IPS-18c (cell line): ENCODE measurements around the gene NMT1.
A peak's percentile ranks its signal among the peaks of the same experiment; 100 is the strongest.

ENCODE experiments used
- H3K4me3 ChIP-seq: 2 replicates; pipeline ENCODE4 v1.7.0; 2013; ENCODE audit warnings: low read depth, mild to moderate bottlenecking, low read length, moderate library complexity; ENCODE audit not compliant: insufficient read depth
- H3K9me3 ChIP-seq: one replicate; pipeline ENCODE4 v1.6.1; 2013; ENCODE audit warnings: mild to moderate bottlenecking, low read length, moderate library complexity; ENCODE audit not compliant: control insufficient read depth, insufficient read depth

NMT1 gene

GRCh38 chr17:45135192-45135977 is 74.3 kb downstream of the NMT1 start, which contains the start of gene ACBD4:
TSS of gene ACBD4 (plus strand) at chr17:45135687. CDS start at chr17:45136145, 458 bp downstream.
- H3K4me3 ChIP-seq: peak within 1 kb of the TSS; percentile 53
- H3K9me3 ChIP-seq: peaks cover 5% of the 10 kb centered on the region

- H3K4me3 ChIP-seq: peak overlapping the region; percentile 53
- H3K9me3 ChIP-seq: peaks cover 5% of the 10 kb centered on the region
Measured at GRCh38 chr17:45135978-45136791, 75.1 kb downstream of the NMT1 start.

GRCh38 chr17:45136846-45137560 is 75.9 kb downstream of the NMT1 start:
- no peak overlapping the region for H3K4me3 ChIP-seq
- H3K9me3 ChIP-seq: peaks cover 3% of the 10 kb centered on the region

DNA sequence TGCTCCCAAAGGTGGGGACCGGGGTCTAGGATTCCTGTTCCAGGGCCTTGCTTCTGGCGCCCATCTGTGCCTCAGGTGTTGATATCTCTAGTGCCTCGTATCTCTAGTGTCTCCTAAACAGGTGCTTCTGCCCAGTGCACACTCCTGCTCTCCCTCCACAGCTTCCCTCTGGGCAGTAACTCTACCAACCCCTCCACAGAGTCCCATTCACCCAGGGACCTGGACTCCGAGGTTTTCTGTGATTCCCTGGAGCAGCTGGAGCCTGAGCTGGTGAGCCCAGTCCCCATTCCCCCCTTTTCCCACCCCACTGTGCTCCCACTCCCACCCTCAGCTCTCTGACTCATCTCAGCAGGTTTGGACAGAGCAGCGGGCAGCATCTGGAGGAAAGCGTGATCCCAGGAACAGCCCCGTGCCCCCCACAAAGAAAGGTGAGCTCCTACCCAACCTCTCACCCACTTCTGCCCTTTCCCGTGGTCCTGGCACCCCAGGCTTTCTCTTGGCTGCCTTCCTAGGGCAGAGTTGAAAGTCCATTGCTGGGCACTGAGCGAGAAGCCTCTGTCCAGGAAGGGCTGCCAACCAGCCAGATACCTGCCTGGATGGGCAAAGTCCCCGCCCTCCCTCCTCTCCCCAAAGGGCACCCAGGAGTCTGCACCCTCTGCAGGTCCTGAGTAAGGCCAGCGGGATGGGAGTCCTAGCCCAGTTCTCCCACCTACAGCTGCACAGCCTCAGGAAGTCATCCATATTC is 76.6 kb downstream of the NMT1 start:
- Histone ChIP-seq H3K4me3 (no peak overlapping the region), H3K9me3 (peaks cover 3% of the 10 kb centered on the region)

- Histone ChIP-seq H3K4me3 (no peak overlapping the region), H3K9me3 (peaks cover 3% of the 10 kb centered on the region)
Measured at GRCh38 chr17:45138911-45139532, 77.9 kb downstream of the NMT1 start.

GRCh38 chr17:45139533-45139920 is 78.4 kb downstream of the NMT1 start:
- Histone ChIP-seq H3K9me3 (peaks cover 3% of the 10 kb centered on the region), H3K4me3 (no peak overlapping the region)

DNA sequence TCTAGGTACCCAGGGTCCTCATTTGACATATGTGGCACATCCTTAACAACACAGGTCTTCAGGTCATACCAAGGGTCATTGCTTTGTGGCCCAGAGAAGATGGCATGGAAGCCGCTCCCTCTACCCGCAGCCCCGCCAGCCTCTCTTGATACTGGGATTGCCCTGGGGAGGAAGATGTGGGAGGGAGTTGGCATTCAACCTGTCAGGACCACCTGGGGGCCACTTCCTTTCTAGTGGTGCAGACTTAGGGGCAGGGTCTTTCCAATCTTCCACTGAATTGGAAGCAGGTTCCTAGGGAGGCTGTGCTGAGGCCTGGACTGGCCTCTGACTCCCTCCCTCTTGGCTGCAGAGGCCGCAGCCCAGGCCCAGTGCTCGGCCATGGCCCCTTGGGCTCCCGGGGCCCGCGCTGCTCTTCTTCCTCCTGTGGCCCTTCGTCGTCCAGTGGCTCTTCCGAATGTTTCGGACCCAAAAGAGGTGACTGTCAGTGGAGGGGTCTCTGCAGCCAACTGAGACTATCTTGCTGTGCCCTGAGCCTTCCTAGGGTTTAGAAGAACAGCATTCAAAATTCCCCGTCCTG is 82.1 kb downstream of the NMT1 start:
- Histone ChIP-seq H3K4me3 (peak overlapping the region; percentile 57; the same call in 1 of the 2 replicates), H3K9me3 (peaks cover 3% of the 10 kb centered on the region)

GRCh38 chr17:45143767-45144198 is 82.7 kb downstream of the NMT1 start:
- Histone ChIP-seq H3K4me3 (peak overlapping the region; percentile 57), H3K9me3 (peaks cover 3% of the 10 kb centered on the region)

DNA sequence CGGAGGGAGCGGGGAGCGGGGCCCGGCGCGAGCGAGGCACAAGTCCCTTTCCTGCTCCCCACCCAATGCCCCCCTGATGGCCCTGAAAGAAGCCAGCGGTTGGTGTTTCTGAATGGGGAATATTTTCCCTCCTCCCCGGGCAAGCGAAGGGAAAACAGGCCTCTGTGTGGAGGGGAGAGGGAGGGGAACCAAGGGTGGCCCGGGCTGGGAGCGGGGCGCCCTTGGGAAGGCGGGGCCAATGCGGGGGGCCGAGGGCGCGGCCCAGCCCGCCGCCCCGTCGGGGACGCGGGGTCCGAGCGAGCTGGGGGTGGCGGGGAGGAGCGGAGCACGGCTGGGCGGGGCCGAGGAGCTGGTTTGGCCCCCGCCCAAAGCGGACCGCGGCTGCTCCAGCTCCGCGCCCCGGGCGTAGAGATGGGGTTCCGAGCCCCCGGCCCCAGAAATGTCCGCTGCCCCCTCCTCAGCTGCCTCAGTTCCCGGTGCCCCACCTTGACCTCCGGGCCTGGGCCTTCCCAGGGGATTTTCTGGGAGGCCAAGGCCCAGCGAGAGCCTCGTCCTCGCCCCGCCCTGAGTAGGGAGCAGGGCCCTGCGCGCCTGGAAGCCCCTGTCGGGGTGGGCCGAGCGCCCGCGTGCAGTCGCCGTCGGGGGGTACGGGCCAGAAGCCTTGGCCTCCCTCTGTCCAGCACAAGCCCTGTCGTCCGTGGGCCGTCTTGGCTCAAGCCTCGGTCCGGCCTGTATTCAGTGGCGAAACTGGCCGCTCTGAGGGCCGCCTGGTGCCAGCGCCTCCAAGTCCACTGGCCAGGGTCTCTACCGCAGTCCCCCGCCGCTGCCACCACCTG is 83.3 kb downstream of the NMT1 start:
- Histone ChIP-seq H3K9me3 (peaks cover under 1% of the 10 kb centered on the region), H3K4me3 (peak overlapping the region; percentile 57)

DNA sequence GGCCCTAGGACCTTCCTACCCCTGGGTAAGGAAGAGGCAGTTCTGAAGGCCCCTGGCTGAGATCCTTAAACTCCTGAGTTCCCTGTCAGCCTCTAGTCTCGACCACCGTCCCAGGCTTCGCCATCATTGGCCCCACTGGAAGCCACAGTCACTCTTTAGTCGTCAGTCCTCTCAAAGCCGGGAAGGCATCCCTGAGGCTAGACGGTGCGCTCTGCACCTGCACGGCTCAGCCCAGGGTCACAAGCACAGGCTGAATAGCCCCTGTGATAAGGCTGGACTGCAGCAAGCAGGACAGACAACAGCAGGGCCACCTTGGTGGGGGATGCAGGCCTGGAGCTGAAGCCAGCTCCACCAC is 83.9 kb downstream of the NMT1 start:
- Histone ChIP-seq H3K4me3 (no peak overlapping the region; the same call in 1 of the 2 replicates), H3K9me3 (no peaks in the 10 kb centered on the region)

DNA sequence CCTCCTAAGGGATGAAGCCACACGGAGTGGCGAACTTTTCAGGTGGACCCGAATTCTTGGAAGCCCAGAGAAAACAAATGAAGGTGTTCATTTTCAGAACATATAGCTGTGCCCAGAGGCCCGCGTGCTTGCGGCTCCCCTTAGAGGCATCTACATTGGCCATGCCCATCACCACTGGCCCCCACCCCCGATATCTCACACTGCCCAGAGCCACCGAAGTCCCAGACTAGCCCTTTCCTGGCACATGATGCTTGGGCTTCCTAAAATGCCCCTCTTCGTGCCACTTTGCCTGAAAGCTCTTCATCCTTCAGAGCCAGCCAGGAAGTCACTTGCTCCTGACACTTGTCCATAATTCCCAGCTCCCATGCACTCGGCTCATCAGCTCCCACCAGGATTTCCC is 85.0 kb downstream of the NMT1 start:
- Histone ChIP-seq H3K4me3 (no peak overlapping the region), H3K9me3 (no peaks in the 10 kb centered on the region)

- Histone ChIP-seq H3K4me3 (peak overlapping the region; percentile 60), H3K9me3 (no peaks in the 10 kb centered on the region)
Measured at GRCh38 chr17:45146592-45146889, 85.4 kb downstream of the NMT1 start.

DNA sequence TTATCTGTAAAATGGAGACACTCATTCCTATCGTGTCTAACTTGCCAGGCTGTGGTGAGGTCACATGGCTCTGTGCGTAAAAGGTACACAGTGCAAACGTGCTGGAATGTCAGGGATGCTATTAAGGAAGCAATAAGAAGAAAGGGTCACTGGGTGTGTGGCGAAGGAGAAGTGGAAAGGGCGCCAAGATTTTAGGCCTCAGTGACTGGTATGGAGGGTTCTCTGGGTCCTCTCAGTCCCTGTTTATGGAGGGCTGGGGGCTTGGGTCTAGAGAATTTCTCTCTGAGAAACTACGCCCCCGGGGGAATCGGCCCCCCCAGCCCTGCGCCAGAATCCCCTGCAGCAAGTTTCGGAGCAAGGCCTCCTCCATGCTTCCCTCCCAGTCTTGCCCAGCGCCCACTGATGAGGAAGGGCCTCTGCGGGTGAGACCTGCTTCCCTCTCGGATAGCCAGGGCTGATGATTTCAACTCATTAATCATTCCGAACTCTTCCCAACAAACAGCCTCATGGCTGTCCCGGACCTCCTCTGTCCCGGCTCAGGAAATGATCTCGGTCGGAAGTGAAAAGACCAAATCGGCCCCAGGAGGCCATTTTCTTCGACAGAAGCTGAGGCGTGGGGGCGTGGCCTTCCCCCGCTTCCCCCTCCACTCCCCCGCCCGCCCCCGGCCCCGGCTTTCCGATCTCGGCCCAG is 85.9 kb downstream of the NMT1 start:
- Histone ChIP-seq H3K4me3 (peak overlapping the region; percentile 67), H3K9me3 (no peaks in the 10 kb centered on the region)

DNA sequence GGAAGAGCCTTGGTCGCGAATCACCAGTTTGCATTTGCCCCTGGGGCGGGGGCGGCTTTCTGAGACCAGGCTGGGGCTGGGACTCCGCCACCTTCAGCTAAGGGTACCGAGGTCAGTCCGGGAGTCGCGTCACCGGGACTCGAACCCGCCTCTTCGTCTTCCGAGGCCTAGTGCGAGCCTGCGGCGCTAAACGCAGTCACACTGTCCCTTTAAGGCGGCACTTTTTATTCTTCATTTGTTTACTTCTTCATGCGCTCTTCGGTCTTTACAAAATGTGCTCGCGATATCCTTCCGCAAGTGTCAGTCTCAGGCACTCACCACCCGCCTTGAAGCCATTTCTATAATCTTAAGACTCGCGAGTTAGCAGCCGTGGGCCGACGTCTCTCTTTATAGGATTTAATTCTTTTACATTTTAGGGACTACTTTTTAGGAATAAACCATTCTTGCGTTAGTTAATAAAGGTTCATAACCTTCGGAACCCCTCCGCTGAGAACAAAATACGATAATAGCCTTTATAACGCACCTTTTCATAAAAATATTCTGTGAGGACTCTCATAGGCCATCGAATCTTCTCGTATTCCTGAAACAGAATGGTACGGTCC is 86.6 kb downstream of the NMT1 start:
- Histone ChIP-seq H3K4me3 (peak overlapping the region; percentile 67), H3K9me3 (no peaks in the 10 kb centered on the region)
